ENCODE results near the gene CRACDL. TPM values are rescaled to one million over a fixed set of nuclear protein-coding genes. Genes with fewer than 3 reads are reported as not detected.

The CRACDL gene
- total and polyA plus RNA-seq, 2 of the 13 experiments (the other 11 are each of a cell fraction or from before 2014, with no cell fraction given): 0.15 to 0.26 TPM

GRCh38 chr2:98914713-98915580 is 21.1 kb downstream of the CRACDL start:
- H3K36me3 ChIP-seq (replicated peaks in 1 of 2; ENCODE audit: control insufficient read depth in 1 of 2, insufficient read depth in 2 of 2, low read length in 2 of 2): no peaks in the 10 kb centered on the region
- intact Hi-C loops (cut with micrococcal nuclease; ENCODE audit: unreplicated experiment): no loop called here
- no peak overlapping the region for H3K4me2 ChIP-seq (ENCODE audit: low read depth, low read length)
- no peak overlapping the region for H3K27ac ChIP-seq (ENCODE audit: extremely low read length, insufficient read depth, low read length)
- no peaks in the 10 kb centered on the region for H4K20me1 ChIP-seq (ENCODE audit: insufficient read depth, low read length)
- no peak overlapping the region for H3K9ac ChIP-seq (ENCODE audit: insufficient read depth, low read depth, low read length)
- TF ChIP-seq ZBTB3 (CRISPR knock-in tag; IDR thresholded peaks at IDR 0.05; ENCODE audit: borderline replicate concordance, low read depth) (no peak), NFYC (CRISPR knock-in tag; IDR thresholded peaks at IDR 0.05) (no peak), SNAPC5 (CRISPR knock-in tag; IDR thresholded peaks at IDR 0.05; ENCODE audit: borderline replicate concordance) (no peak), ZNF382 (CRISPR knock-in tag; IDR thresholded peaks at IDR 0.05; ENCODE audit: borderline replicate concordance) (no peak)
- TF ChIP-seq, protein P1, sequence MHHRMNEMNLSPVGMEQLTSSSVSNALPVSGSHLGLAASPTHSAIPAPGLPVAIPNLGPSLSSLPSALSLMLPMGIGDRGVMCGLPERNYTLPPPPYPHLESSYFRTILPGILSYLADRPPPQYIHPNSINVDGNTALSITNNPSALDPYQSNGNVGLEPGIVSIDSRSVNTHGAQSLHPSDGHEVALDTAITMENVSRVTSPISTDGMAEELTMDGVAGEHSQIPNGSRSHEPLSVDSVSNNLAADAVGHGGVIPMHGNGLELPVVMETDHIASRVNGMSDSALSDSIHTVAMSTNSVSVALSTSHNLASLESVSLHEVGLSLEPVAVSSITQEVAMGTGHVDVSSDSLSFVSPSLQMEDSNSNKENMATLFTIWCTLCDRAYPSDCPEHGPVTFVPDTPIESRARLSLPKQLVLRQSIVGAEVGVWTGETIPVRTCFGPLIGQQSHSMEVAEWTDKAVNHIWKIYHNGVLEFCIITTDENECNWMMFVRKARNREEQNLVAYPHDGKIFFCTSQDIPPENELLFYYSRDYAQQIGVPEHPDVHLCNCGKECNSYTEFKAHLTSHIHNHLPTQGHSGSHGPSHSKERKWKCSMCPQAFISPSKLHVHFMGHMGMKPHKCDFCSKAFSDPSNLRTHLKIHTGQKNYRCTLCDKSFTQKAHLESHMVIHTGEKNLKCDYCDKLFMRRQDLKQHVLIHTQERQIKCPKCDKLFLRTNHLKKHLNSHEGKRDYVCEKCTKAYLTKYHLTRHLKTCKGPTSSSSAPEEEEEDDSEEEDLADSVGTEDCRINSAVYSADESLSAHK (CRISPR knock-in tag; IDR thresholded peaks at IDR 0.05; ENCODE audit: borderline replicate concordance): no peak
- no peak overlapping the region for H2AFZ ChIP-seq (ENCODE audit: low read length)
- 21% methylated on average over 10 of the region's 10 CpGs for WGBS (ENCODE audit: low lambda C conversion rate)
- ChIA-PET POLR2A (no interaction called here), CTCF (ENCODE audit: low intra/inter-chr PET ratio, low total read pairs) (no interaction called here)
- no peak for FAIRE-seq
- H3K4me1 ChIP-seq (ENCODE audit: insufficient read depth, low read length): peaks cover 26% of the 10 kb centered on the region
- H3K9me3 ChIP-seq (ENCODE audit: low read length): no peaks in the 10 kb centered on the region
- H3K27me3 ChIP-seq (ENCODE audit: control insufficient read depth in 1 of 2, insufficient read depth in 2 of 2, low read length in 2 of 2): peaks cover 1 to 46% of the 10 kb centered on the region in 2 experiments; a peak in 4 of 5 replicates
- no TSS peak for BruUV-seq (replicated peaks)
- no peaks in the 10 kb centered on the region for H3K79me2 ChIP-seq (ENCODE audit: insufficient read depth, low read length)
- no peak for DNase-seq (ENCODE audit: low spot score)
- in situ Hi-C loops (cut with HindIII; ENCODE audit: extremely low pct_ligation_motif_present, low pct_unique_long_range_greater_than_20kb): no loop called here
- no peak for ATAC-seq
- no peak overlapping the region for H3K4me3 ChIP-seq (replicated peaks in 1 of 3; ENCODE audit: insufficient read depth in 1 of 3, low read depth in 2 of 3, low read length in 3 of 3)
